ENCODE measurements around the gene IRGM.
"Not testable (repeated sequence)": the region's sequence is repeated elsewhere in the genome, so short reads cannot be mapped to it uniquely, and the experiment has no call there.

- TF ChIP-seq, protein P1, sequence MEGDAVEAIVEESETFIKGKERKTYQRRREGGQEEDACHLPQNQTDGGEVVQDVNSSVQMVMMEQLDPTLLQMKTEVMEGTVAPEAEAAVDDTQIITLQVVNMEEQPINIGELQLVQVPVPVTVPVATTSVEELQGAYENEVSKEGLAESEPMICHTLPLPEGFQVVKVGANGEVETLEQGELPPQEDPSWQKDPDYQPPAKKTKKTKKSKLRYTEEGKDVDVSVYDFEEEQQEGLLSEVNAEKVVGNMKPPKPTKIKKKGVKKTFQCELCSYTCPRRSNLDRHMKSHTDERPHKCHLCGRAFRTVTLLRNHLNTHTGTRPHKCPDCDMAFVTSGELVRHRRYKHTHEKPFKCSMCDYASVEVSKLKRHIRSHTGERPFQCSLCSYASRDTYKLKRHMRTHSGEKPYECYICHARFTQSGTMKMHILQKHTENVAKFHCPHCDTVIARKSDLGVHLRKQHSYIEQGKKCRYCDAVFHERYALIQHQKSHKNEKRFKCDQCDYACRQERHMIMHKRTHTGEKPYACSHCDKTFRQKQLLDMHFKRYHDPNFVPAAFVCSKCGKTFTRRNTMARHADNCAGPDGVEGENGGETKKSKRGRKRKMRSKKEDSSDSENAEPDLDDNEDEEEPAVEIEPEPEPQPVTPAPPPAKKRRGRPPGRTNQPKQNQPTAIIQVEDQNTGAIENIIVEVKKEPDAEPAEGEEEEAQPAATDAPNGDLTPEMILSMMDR (IDR thresholded peaks at IDR 0.05) = not testable (repeated sequence)
- TF ChIP-seq ZFX (IDR thresholded peaks at IDR 0.05; ENCODE audit: borderline replicate concordance) = not testable (repeated sequence)
Observed at GRCh38 chr5:150846308-150846653, at the start of gene IRGM.

Data from 22Rv1 (cell line).